GM12872 (cell line): ENCODE results near the gene SERGEF.

ENCODE experiments used
- TF ChIP-seq, protein P1 (sequence below): IDR thresholded peaks from 3 replicates; pipeline ENCODE4 v1.5.1; 2011; ENCODE audit warnings: low read depth, mild to moderate bottlenecking, low read length, moderate library complexity; ENCODE audit not compliant: insufficient read depth

Gene SERGEF

DNA sequence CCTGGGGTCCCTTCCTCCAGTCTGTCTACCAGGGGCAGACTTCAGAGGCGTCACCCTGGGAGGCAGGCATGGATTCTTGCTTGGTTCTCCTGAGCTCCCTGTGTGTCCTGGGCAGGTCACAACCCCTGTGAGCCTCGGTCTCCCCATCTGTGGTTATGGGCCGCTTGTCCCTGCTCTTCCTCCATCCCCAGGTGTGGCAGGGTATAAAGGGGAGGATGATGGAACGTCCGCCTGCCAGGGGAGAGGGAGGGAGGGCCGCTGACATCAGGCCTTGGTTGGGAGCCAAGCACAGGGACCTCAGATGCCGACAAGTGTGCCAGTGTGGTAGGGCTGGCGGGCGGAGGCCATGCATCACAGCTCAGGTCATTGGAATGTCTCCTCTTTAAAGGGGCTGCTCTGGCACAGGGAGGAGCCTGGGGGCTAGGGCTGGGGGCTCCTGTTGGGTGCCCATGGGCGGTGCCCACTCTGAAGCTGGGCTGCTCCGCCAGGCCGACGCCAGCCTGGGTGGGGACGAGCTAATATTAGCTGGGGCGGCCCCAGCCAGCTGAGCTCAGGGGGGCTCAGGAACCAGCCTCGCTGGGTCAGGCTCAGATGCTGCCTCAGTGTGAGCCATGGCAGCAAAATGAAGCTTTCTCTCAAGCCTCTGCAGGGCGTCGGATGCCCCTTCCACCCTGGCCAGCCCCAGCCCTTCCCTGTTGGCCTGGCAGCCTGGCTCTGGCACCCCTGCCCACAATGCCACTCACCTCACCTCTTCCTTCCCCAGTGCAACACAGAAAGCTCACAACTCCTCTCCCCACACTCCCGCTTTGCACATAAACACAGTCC lies 265.5 kb downstream of the SERGEF start:
- TF ChIP-seq, protein P1, sequence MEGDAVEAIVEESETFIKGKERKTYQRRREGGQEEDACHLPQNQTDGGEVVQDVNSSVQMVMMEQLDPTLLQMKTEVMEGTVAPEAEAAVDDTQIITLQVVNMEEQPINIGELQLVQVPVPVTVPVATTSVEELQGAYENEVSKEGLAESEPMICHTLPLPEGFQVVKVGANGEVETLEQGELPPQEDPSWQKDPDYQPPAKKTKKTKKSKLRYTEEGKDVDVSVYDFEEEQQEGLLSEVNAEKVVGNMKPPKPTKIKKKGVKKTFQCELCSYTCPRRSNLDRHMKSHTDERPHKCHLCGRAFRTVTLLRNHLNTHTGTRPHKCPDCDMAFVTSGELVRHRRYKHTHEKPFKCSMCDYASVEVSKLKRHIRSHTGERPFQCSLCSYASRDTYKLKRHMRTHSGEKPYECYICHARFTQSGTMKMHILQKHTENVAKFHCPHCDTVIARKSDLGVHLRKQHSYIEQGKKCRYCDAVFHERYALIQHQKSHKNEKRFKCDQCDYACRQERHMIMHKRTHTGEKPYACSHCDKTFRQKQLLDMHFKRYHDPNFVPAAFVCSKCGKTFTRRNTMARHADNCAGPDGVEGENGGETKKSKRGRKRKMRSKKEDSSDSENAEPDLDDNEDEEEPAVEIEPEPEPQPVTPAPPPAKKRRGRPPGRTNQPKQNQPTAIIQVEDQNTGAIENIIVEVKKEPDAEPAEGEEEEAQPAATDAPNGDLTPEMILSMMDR, result no peak

GRCh38 chr11:17746096-17746495 lies 266.8 kb downstream of the SERGEF start:
- TF ChIP-seq, protein P1, result no peak

DNA sequence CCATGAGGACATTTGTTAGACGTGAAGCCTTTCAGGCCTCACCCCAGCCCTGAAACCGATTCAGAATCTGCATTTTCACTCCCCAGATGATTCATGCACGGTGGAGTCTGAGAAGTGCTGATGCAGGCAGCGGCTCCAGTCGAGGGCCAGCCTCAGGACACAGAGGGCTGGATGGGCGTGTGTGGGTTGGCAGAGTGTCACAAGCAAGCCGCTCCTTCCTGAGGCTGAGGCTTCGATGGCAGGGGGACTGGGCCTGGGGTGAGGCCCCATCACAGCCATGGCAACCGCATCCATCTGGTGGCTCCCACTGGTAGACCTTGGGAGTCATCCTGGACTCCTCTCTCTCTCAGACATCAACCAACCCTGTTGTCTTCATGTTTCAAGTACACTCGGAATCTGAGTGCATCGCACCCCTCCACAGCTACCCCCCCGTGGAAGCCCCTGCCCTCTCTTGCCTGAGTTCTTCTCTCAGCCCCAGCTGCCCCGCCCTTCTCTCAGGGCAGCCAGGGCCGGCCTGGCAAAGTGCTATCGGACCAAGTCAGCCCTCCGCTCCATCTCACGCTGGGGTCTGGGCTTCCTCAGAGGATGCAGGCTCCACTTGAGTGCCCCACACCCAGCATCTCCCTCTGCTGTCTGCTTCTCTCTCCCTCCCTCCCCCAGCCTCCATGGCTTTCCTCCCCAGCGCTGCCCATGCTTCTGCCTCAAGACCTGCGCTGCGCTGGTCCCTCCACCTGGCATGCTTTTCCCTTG lies 267.6 kb downstream of the SERGEF start:
- TF ChIP-seq, protein P1, result no peak

DNA sequence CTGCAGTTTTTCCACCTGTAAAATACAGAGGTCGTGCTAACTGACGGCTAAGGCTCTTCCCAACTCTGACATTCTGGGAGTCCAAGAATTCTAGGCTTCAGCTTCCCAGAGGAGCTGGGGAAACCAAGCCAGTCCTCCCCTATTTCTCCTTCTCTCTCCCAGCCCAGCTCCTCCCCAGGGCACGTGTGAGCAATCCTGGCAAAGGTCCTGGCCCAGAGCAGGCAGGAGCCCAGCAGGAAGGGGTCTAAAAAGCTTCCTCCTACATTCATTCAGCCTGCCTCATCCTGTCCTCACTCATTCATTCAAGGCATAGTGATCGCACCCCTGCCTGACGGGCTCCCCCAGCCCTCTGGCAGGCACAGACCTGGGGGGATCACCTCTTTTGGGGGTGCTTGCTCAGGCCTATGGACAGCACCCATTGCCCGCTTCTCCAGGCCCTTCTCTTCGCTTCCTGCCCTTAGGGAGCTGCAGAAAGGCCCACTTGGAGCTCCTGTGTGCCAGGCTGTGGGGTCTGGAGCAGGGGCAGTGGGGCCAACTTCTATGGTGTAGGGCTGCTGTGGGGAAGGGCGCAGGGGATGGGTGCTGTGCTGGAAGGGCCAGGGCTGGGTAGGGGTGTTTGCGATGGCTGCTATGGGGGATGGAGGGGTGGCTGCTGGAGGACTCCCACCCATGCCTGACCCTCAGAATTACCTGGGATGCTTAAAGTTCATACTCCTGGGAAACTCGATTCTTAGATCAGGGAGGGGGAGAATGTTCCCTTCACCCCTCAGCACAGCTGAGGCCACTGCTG lies 268.5 kb downstream of the SERGEF start:
- TF ChIP-seq, protein P1, result no peak

DNA sequence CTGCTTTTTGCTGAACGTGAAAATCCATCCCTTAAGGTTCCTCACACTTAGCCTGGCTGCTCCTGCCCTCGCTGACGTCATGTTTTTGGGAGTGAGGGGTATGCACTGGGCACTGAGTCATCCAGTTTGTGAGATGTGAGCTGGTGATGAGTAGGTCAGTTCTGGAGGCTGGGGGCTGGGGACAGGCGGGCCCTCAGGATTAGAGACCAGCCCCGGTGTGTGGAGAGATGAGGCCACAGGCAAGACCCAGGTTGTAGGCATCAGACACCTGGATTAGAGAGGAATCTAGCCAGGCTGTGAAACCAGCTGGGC lies 269.1 kb downstream of the SERGEF start:
- TF ChIP-seq, protein P1, result no peak

DNA sequence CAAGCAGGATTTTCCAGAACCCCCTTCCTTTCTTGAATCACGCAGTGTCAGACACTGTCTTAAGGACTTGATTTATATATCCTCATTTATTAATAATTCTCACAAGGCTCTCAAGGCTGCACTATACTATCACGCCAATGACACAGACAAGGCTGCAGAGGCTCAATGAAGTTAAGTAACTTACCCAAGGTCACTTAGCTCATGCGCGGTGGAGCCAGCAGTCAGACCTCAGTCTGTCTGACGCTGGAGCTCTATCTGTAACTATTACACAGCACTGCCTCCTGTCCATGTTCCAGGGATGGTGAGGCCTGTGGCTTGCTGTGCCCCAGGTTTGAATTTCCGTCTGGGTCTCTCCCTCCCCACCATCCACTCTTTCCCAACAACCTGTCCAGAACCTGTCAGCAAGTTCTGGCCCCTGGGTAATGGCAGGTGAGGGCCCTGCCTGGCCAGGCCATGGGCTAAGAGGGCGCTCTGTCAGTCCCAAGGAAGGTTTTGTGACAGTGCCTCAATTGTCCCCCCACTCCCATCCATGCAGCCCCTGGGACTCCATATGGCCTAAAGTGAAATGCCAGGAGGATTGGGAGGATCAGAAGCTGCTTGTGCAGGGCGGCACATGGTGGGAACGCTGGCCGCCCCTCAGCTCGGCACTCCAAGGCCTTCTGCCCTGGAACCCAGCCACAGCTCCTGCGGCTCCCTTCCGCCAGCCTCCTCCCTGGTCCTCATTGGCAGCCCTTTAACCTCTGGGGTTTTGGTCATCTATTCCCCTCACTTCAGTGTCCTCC lies 269.6 kb downstream of the SERGEF start:
- TF ChIP-seq, protein P1, result no peak
